ENCODE data around the gene ANXA11.

DNA sequence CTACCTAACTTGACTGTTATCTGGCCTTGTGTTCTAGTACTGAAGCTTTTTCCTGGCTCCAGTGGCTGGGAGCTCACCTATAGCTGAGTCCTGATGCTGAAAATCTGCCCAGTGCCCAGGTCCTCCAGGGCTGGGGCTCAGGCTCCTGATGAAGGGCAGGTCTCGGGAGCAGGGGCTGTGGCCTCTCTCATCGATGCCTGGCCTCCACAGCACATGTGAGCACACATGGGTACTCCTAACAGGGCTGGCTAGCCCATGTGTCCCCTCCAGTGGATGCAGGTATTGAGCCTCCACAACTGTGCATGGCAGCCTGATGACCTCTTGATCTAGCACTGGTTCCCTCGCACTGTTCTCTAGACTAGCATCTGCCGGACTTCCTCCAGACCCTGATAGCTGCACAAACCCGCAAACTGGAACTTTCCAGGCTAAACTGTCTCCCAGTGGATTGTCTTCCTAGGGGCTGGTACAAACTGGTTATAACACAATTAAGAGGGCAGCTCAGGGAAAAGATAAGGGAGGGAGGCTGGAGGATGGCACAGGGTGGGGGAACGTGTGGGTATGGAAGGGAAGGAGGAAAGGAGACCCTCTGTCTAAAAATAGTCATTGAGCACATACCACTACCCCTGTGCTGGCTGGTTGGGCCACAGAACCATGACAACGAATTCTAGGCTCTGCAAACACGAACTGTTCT, 37.7 kb downstream of the ANXA11 start:
- no peak for TF ChIP-seq POLR2AphosphoS5 (IDR thresholded peaks at IDR 0.05)
- TF ChIP-seq, protein P1, sequence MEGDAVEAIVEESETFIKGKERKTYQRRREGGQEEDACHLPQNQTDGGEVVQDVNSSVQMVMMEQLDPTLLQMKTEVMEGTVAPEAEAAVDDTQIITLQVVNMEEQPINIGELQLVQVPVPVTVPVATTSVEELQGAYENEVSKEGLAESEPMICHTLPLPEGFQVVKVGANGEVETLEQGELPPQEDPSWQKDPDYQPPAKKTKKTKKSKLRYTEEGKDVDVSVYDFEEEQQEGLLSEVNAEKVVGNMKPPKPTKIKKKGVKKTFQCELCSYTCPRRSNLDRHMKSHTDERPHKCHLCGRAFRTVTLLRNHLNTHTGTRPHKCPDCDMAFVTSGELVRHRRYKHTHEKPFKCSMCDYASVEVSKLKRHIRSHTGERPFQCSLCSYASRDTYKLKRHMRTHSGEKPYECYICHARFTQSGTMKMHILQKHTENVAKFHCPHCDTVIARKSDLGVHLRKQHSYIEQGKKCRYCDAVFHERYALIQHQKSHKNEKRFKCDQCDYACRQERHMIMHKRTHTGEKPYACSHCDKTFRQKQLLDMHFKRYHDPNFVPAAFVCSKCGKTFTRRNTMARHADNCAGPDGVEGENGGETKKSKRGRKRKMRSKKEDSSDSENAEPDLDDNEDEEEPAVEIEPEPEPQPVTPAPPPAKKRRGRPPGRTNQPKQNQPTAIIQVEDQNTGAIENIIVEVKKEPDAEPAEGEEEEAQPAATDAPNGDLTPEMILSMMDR (IDR thresholded peaks at IDR 0.05) = no peak

Measured in upper lobe of left lung (tissue), 4 donors.